GM19193 (cell line): Measurements from ENCODE around the gene NKX6-2.

ENCODE experiments used
- POLR2A ChIP-seq: IDR thresholded peaks from 4 replicates; pipeline ENCODE4 v1.6.1; 2011; ENCODE audit not compliant: insufficient read depth, insufficient read length; ENCODE audit errors: extremely low read depth

The NKX6-2 gene

GRCh38 chr10:132804785-132805426 lies 19.0 kb upstream of the NKX6-2 start:
- TF ChIP-seq POLR2A: no peak

GRCh38 chr10:132804287-132804686 lies 18.3 kb upstream of the NKX6-2 start:
- TF ChIP-seq POLR2A: no peak

- TF ChIP-seq POLR2A: no peak
These were observed 17.7 kb upstream of the NKX6-2 start for GRCh38 chr10:132803416-132804210.

GRCh38 chr10:132802694-132803320 lies 16.9 kb upstream of the NKX6-2 start:
- no peak for TF ChIP-seq POLR2A

- TF ChIP-seq POLR2A: no peak
These were observed 16.1 kb upstream of the NKX6-2 start for GRCh38 chr10:132802048-132802447.

- TF ChIP-seq POLR2A: no peak
These were observed 13.9 kb upstream of the NKX6-2 start for GRCh38 chr10:132799865-132800264.

- TF ChIP-seq POLR2A: no peak
These were observed 12.9 kb upstream of the NKX6-2 start for GRCh38 chr10:132798876-132799275.

GRCh38 chr10:132798403-132798802 lies 12.5 kb upstream of the NKX6-2 start:
- no peak for TF ChIP-seq POLR2A

- TF ChIP-seq POLR2A: no peak
These were observed 10.9 kb upstream of the NKX6-2 start for GRCh38 chr10:132796846-132797245.

GRCh38 chr10:132793871-132794849 lies 8.2 kb upstream of the NKX6-2 start:
- no peak for TF ChIP-seq POLR2A

GRCh38 chr10:132793213-132793612 lies 7.3 kb upstream of the NKX6-2 start:
- TF ChIP-seq POLR2A: no peak

- TF ChIP-seq POLR2A: no peak
These were observed 6.8 kb upstream of the NKX6-2 start for GRCh38 chr10:132792796-132793195.

- TF ChIP-seq POLR2A: no peak
These were observed 5.2 kb upstream of the NKX6-2 start for GRCh38 chr10:132790934-132791829.

GRCh38 chr10:132790470-132790869 lies 4.5 kb upstream of the NKX6-2 start:
- TF ChIP-seq POLR2A: no peak
